Stomach (tissue), 4 donors: ENCODE results near the gene OR11A1.

Source experiments
- POLR2A ChIP-seq, 4 donors: fragments of 450-650 bp; IDR thresholded peaks; one replicate each; pipeline ENCODE4 v1.6.1; 2016; ENCODE audit warnings: antibody characterized with exemption in 4 of 4, control low read depth in 2 of 4, mild to moderate bottlenecking in 1 of 4, moderate library complexity in 1 of 4
- TF ChIP-seq, protein P1 (sequence below), 7 experiments: fragments of 450-650 bp in 4 of 7; fragments of 200-600 bp in 3 of 7; sonication (generic) in 3 of 7; IDR thresholded peaks; one replicate each; pipeline ENCODE4 v1.5.1; 2016 to 2019; ENCODE audit warnings: antibody characterized with exemption in 7 of 7, control low read depth in 2 of 7, mild to moderate bottlenecking in 1 of 7

DNA sequence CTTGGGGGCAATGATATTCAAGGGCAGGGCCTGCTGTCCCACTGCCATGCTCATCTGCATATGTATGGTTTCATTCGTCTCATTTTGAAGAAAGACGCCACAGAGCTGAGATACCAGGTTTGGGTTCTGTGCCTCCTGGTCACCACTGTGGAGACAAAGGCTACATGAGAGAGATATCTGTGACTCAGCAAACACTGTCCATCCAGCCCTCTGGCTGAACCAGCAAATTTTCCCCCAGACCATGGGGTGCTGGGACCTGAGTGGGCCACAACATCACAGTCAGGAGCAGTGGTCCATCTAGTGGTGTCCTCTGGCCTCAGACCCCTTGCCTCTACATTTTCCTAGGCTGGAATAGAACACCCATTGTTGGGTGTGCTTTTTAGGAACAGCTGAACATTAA, 30.8 kb upstream of the OR11A1 start, which contains the start of gene MAS1L:
- TF ChIP-seq POLR2A (IDR thresholded peaks at IDR 0.05): no peak
- TF ChIP-seq, protein P1, sequence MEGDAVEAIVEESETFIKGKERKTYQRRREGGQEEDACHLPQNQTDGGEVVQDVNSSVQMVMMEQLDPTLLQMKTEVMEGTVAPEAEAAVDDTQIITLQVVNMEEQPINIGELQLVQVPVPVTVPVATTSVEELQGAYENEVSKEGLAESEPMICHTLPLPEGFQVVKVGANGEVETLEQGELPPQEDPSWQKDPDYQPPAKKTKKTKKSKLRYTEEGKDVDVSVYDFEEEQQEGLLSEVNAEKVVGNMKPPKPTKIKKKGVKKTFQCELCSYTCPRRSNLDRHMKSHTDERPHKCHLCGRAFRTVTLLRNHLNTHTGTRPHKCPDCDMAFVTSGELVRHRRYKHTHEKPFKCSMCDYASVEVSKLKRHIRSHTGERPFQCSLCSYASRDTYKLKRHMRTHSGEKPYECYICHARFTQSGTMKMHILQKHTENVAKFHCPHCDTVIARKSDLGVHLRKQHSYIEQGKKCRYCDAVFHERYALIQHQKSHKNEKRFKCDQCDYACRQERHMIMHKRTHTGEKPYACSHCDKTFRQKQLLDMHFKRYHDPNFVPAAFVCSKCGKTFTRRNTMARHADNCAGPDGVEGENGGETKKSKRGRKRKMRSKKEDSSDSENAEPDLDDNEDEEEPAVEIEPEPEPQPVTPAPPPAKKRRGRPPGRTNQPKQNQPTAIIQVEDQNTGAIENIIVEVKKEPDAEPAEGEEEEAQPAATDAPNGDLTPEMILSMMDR (IDR thresholded peaks at IDR 0.05): no peak
